HL-60 (cell line): Measurements from ENCODE around the gene CES3.

Experiments
- POLR2AphosphoS5 ChIP-seq: IDR thresholded peaks from 2 replicates; pipeline ENCODE4 v1.6.1; 2012; ENCODE audit warnings: low read depth
- TF ChIP-seq, protein P1 (sequence below): IDR thresholded peaks from one replicate; pipeline ENCODE4 v1.5.1; 2011; ENCODE audit warnings: low read length, control low read depth, inconsistent platforms; ENCODE audit not compliant: insufficient read depth
- TF ChIP-seq, protein P2 (sequence below): IDR thresholded peaks from 2 replicates; pipeline ENCODE4 v1.6.1; 2012; ENCODE audit warnings: low read depth; ENCODE audit not compliant: insufficient replicate concordance

- TF ChIP-seq, protein P1, sequence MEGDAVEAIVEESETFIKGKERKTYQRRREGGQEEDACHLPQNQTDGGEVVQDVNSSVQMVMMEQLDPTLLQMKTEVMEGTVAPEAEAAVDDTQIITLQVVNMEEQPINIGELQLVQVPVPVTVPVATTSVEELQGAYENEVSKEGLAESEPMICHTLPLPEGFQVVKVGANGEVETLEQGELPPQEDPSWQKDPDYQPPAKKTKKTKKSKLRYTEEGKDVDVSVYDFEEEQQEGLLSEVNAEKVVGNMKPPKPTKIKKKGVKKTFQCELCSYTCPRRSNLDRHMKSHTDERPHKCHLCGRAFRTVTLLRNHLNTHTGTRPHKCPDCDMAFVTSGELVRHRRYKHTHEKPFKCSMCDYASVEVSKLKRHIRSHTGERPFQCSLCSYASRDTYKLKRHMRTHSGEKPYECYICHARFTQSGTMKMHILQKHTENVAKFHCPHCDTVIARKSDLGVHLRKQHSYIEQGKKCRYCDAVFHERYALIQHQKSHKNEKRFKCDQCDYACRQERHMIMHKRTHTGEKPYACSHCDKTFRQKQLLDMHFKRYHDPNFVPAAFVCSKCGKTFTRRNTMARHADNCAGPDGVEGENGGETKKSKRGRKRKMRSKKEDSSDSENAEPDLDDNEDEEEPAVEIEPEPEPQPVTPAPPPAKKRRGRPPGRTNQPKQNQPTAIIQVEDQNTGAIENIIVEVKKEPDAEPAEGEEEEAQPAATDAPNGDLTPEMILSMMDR = no peak
- TF ChIP-seq, protein P2, sequence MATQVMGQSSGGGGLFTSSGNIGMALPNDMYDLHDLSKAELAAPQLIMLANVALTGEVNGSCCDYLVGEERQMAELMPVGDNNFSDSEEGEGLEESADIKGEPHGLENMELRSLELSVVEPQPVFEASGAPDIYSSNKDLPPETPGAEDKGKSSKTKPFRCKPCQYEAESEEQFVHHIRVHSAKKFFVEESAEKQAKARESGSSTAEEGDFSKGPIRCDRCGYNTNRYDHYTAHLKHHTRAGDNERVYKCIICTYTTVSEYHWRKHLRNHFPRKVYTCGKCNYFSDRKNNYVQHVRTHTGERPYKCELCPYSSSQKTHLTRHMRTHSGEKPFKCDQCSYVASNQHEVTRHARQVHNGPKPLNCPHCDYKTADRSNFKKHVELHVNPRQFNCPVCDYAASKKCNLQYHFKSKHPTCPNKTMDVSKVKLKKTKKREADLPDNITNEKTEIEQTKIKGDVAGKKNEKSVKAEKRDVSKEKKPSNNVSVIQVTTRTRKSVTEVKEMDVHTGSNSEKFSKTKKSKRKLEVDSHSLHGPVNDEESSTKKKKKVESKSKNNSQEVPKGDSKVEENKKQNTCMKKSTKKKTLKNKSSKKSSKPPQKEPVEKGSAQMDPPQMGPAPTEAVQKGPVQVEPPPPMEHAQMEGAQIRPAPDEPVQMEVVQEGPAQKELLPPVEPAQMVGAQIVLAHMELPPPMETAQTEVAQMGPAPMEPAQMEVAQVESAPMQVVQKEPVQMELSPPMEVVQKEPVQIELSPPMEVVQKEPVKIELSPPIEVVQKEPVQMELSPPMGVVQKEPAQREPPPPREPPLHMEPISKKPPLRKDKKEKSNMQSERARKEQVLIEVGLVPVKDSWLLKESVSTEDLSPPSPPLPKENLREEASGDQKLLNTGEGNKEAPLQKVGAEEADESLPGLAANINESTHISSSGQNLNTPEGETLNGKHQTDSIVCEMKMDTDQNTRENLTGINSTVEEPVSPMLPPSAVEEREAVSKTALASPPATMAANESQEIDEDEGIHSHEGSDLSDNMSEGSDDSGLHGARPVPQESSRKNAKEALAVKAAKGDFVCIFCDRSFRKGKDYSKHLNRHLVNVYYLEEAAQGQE = no peak
- TF ChIP-seq POLR2AphosphoS5 = no peak
These were observed 848 bp downstream of the CES3 start for GRCh38 chr16:66961914-66962313.
